Transverse colon (tissue), 4 donors: ENCODE results near the gene MRPS6. TPM values are rescaled to one million over a fixed set of nuclear protein-coding genes. Genes with fewer than 3 reads are reported as not detected.

Experiments
- DNase-seq: peaks from one replicate; pipeline ENCODE4 v3.0.0-alpha.2; 2019
- H3K27ac ChIP-seq, 4 donors: fragments of 200-600 bp; sonication (generic); 2 replicates each; pipeline ENCODE4 v1.5.1; 2016 to 2018; ENCODE audit warnings: inconsistent platforms in 4 of 4
- H3K27me3 ChIP-seq: fragments of 200-600 bp; sonication (generic); 2 replicates; pipeline ENCODE4 v1.5.1; 2017; ENCODE audit warnings: inconsistent platforms
- H3K36me3 ChIP-seq, 4 donors: fragments of 200-600 bp; sonication (generic); 2 replicates each; pipeline ENCODE4 v1.5.1; 2017 to 2019; ENCODE audit warnings: inconsistent platforms in 4 of 4
- H3K4me1 ChIP-seq, 4 donors: fragments of 200-600 bp; sonication (generic); 2 replicates each; pipeline ENCODE4 v1.5.1; 2017 to 2020; ENCODE audit warnings: inconsistent platforms in 4 of 4
- H3K4me3 ChIP-seq, 4 donors: fragments of 200-600 bp; sonication (generic); 1 replicate in 1 of 4; 2 replicates in 3 of 4; pipeline versions ENCODE4 v1.5.1 to v1.6.1; 2017 to 2019; ENCODE audit warnings: inconsistent platforms in 4 of 4
- H3K9me3 ChIP-seq, 2 donors: fragments of 200-600 bp; sonication (generic); 2 replicates each; pipeline ENCODE4 v1.5.1; 2017 to 2019; ENCODE audit warnings: inconsistent platforms in 2 of 2
- CTCF ChIP-seq, 5 experiments: fragments of 200-600 bp in 3 of 5; fragments of 450-650 bp in 2 of 5; sonication (generic) in 3 of 5; IDR thresholded peaks; 1 replicate in 2 of 5; 2 replicates in 3 of 5; pipeline ENCODE4 v1.5.1; 2016 to 2017; ENCODE audit warnings: antibody characterized with exemption in 5 of 5, inconsistent platforms in 3 of 5, mild to moderate bottlenecking in 2 of 5, moderate library complexity in 1 of 5
- EP300 ChIP-seq: sonication (generic); formaldehyde crosslinking; IDR thresholded peaks from one replicate; pipeline ENCODE4 v1.6.1; 2017; ENCODE audit warnings: antibody characterized with exemption, low read depth
- POLR2A ChIP-seq: fragments of 450-650 bp; IDR thresholded peaks from one replicate; pipeline ENCODE4 v1.6.1; 2016; ENCODE audit warnings: antibody characterized with exemption, mild to moderate bottlenecking, moderate library complexity
- POLR2AphosphoS5 ChIP-seq, 3 donors: sonication (generic); formaldehyde crosslinking; IDR thresholded peaks; one replicate each; pipeline ENCODE4 v1.6.1; 2016; ENCODE audit warnings: antibody characterized with exemption in 3 of 3
- WGBS, 2 donors: methylation state at CpG; one replicate each; pipeline ENCODE4 v1.1.5; 2018; ENCODE audit warnings: low coverage in 1 of 2; 5-methylcytosine and 5-hydroxymethylcytosine counted together
- in situ Hi-C, 4 donors: fragments of 200-750 bp; cut with MboI; loops; one replicate each; pipeline versions ENCODE4 v1.15.0 to v1.15.1; 2017; ENCODE audit warnings: low sequenced_read_pairs in 3 of 4, low pct_ligation_motif_present in 1 of 4, low pct_unique_long_range_greater_than_20kb in 1 of 4
- intact Hi-C: fragments of 100-400 bp; cut with DNase I; formaldehyde crosslinking; loops from one replicate; pipeline ENCODE4 v1.15.1; 2023; ENCODE audit warnings: low total_unique reads
- total RNA-seq, 4 donors: library from RNA; depleted of rRNA; stranded (reverse); fragments of >200 nt; gene quantifications; one replicate each; pipeline ENCODE4 v1.1.0, GENCODE V29; 2016

Gene MRPS6
- total RNA-seq, 4 donors from 2014 or later = 27.9 to 59.1 (median 35.6) TPM

GRCh38 chr21:34080710-34081109 lies 7.3 kb downstream of the MRPS6 start:
- H3K4me3 ChIP-seq = no peak overlapping the region
- no peaks in the 10 kb centered on the region for H3K36me3 ChIP-seq
- H3K9me3 ChIP-seq = no peaks in the 10 kb centered on the region
- H3K27ac ChIP-seq = peak overlapping the region in 2 of 4 donors; percentile 3 to 70
- H3K4me1 ChIP-seq = peaks cover 24 to 81% (median 71%) of the 10 kb centered on the region in 4 donors
- TF ChIP-seq CTCF (IDR thresholded peaks at IDR 0.05) = no peak
- intact Hi-C loops = no loop called here
- in situ Hi-C loops = no loop called here
- peak; percentile 22 for DNase-seq
- WGBS, 2 donors = 51 to 52% methylated on average over 4 to 5 of the region's 5 CpGs
- H3K27me3 ChIP-seq = no peaks in the 10 kb centered on the region

- TF ChIP-seq POLR2A (no peak), EP300 (no peak), CTCF (IDR thresholded peaks at IDR 0.05) (no peak), POLR2AphosphoS5 (IDR thresholded peaks at IDR 0.05) (no peak)
- Histone ChIP-seq H3K4me3 (no peak overlapping the region), H3K4me1 (peaks cover 17 to 65% (median 54%) of the 10 kb centered on the region in 4 donors), H3K27me3 (no peaks in the 10 kb centered on the region), H3K27ac (no peak overlapping the region), H3K9me3 (no peaks in the 10 kb centered on the region), H3K36me3 (no peaks in the 10 kb centered on the region)
- WGBS, 2 donors = 49 to 67% methylated on average over 2 to 4 of the region's 4 CpGs
- DNase-seq = no peak
- intact Hi-C loops (no loop called here), in situ Hi-C loops (no loop called here)
Observed at GRCh38 chr21:34082769-34083168, 9.4 kb downstream of the MRPS6 start.

- no peaks in the 10 kb centered on the region for H3K9me3 ChIP-seq
- no peak for DNase-seq
- TF ChIP-seq EP300 (no peak), POLR2A (no peak)
- no peaks in the 10 kb centered on the region for H3K27me3 ChIP-seq
- H3K36me3 ChIP-seq = no peaks in the 10 kb centered on the region
- intact Hi-C loops = no loop called here
- in situ Hi-C loops = no loop called here
- WGBS, 2 donors = 85 to 86% methylated on average over 3 of the region's 3 CpGs
- H3K27ac ChIP-seq = no peak overlapping the region
- no peak overlapping the region for H3K4me3 ChIP-seq
- peaks cover 17 to 59% (median 48%) of the 10 kb centered on the region in 4 donors for H3K4me1 ChIP-seq
Observed at GRCh38 chr21:34083357-34083756, 10.0 kb downstream of the MRPS6 start.

- in situ Hi-C loops (no loop called here), intact Hi-C loops (no loop called here)
- Histone ChIP-seq H3K27ac (no peak overlapping the region), H3K4me1 (peaks cover 15 to 54% (median 38%) of the 10 kb centered on the region in 4 donors), H3K27me3 (no peaks in the 10 kb centered on the region), H3K4me3 (no peak overlapping the region), H3K36me3 (no peaks in the 10 kb centered on the region), H3K9me3 (no peaks in the 10 kb centered on the region)
- DNase-seq = no peak
- TF ChIP-seq CTCF (IDR thresholded peaks at IDR 0.05) (no peak), POLR2AphosphoS5 (IDR thresholded peaks at IDR 0.05) (no peak), POLR2A (no peak), EP300 (no peak)
- WGBS, 2 donors = 87 to 100% methylated on average over 1 to 2 of the region's 2 CpGs
Observed at GRCh38 chr21:34085129-34085528, 11.8 kb downstream of the MRPS6 start.

GRCh38 chr21:34086887-34087306 lies 13.5 kb downstream of the MRPS6 start:
- 82 to 100% methylated on average over 3 to 5 of the region's 5 CpGs for WGBS, 2 donors
- no peaks in the 10 kb centered on the region for H3K9me3 ChIP-seq
- in situ Hi-C loops (no loop called here), intact Hi-C loops (no loop called here)
- no peaks in the 10 kb centered on the region for H3K27me3 ChIP-seq
- no peak overlapping the region for H3K4me3 ChIP-seq
- DNase-seq = no peak
- no peak overlapping the region for H3K27ac ChIP-seq
- TF ChIP-seq POLR2AphosphoS5 (IDR thresholded peaks at IDR 0.05) (no peak), EP300 (no peak), CTCF (IDR thresholded peaks at IDR 0.05) (no peak), POLR2A (no peak)
- no peaks in the 10 kb centered on the region for H3K36me3 ChIP-seq
- peaks cover 14 to 54% (median 36%) of the 10 kb centered on the region in 4 donors for H3K4me1 ChIP-seq
